BE2C (cell line): ENCODE results near the gene SIGLECL1.

Experiments used
- DNase-seq: peaks from one replicate; pipeline ENCODE4 v3.0.0-alpha.2; 2020
- H3K27me3 ChIP-seq: fragments of 250-450 bp; sonication (Bioruptor Pico); 2 replicates; pipeline ENCODE4 v1.5.1; 2020; ENCODE audit warnings: mild to moderate bottlenecking
- H3K36me3 ChIP-seq: fragments of 250-450 bp; sonication (Bioruptor Pico); 2 replicates; pipeline ENCODE4 v1.5.1; 2020; ENCODE audit warnings: mild to moderate bottlenecking
- H3K4me1 ChIP-seq: fragments of 250-450 bp; sonication (Bioruptor Pico); 2 replicates; pipeline ENCODE4 v1.5.1; 2020
- H3K4me3 ChIP-seq: 2 replicates; pipeline ENCODE4 v1.5.1; 2011; ENCODE audit warnings: low read depth, low read length
- H3K9me3 ChIP-seq: fragments of 250-450 bp; sonication (Bioruptor Pico); 2 replicates; pipeline ENCODE4 v1.5.1; 2020
- TF ChIP-seq, protein P1 (sequence below): IDR thresholded peaks from 2 replicates; pipeline ENCODE4 v1.5.1; 2012; ENCODE audit warnings: mild to moderate bottlenecking, low read depth, low read length

Gene SIGLECL1

DNA sequence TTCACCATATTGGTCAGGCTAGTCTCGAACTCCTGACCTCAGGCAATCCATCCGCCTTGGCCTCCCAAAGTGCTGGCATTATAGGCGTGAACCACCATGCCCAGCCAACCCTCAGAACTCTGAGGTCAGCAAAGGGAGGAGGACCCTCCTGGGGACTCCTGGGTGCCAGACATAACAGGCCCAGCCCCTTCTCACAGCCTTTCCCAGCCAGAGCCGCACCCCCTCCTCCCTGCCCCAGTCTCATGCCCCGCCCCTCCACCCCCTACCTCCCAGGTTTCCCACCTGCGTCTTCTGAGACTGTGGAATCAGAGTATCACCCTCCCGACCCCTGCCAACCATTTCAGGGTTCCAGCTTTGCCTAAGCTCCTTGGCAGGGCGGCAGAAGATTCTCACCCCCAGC, 65.8 kb downstream of the SIGLECL1 start:
- H3K27me3 ChIP-seq: no peaks in the 10 kb centered on the region
- no peaks in the 10 kb centered on the region for H3K9me3 ChIP-seq
- no peaks in the 10 kb centered on the region for H3K36me3 ChIP-seq
- H3K4me3 ChIP-seq: no peak overlapping the region
- DNase-seq: no peak
- TF ChIP-seq, protein P1, sequence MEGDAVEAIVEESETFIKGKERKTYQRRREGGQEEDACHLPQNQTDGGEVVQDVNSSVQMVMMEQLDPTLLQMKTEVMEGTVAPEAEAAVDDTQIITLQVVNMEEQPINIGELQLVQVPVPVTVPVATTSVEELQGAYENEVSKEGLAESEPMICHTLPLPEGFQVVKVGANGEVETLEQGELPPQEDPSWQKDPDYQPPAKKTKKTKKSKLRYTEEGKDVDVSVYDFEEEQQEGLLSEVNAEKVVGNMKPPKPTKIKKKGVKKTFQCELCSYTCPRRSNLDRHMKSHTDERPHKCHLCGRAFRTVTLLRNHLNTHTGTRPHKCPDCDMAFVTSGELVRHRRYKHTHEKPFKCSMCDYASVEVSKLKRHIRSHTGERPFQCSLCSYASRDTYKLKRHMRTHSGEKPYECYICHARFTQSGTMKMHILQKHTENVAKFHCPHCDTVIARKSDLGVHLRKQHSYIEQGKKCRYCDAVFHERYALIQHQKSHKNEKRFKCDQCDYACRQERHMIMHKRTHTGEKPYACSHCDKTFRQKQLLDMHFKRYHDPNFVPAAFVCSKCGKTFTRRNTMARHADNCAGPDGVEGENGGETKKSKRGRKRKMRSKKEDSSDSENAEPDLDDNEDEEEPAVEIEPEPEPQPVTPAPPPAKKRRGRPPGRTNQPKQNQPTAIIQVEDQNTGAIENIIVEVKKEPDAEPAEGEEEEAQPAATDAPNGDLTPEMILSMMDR: no peak
- H3K4me1 ChIP-seq: 0 out of 2 replicates have a peak, but pooled peaks cover 3% of the 10 kb centered on the region

GRCh38 chr19:51317376-51317775, 66.5 kb downstream of the SIGLECL1 start:
- Histone ChIP-seq H3K27me3 (no peaks in the 10 kb centered on the region), H3K36me3 (no peaks in the 10 kb centered on the region), H3K4me1 (0 out of 2 replicates have a peak, but pooled peaks cover 3% of the 10 kb centered on the region), H3K9me3 (no peaks in the 10 kb centered on the region), H3K4me3 (no peak overlapping the region)
- no peak for DNase-seq
- TF ChIP-seq, protein P1: no peak

DNA sequence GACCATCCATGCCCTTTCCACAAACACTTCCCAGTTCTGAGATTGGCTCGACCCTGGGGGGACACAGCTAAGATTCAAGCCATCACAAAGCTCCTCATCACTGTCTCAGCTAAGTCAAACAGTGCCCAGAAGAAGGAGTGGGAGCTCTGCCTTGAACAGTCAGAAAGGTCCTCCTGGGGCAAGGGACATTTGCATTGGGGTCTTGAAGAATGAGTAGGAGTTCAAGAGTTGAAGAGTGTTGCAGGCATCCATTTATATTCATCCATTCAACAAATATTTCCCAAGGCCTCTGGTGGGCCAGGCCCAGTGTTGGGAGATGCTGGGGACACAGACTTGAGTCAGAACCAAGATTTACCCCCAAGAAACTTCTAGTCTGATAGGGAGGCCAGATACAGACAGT, 67.1 kb downstream of the SIGLECL1 start:
- Histone ChIP-seq H3K4me1 (0 out of 2 replicates have a peak, but pooled peaks cover 3% of the 10 kb centered on the region), H3K27me3 (no peaks in the 10 kb centered on the region), H3K4me3 (no peak overlapping the region), H3K36me3 (no peaks in the 10 kb centered on the region), H3K9me3 (no peaks in the 10 kb centered on the region)
- no peak for DNase-seq
- TF ChIP-seq, protein P1: no peak
